Aorta (tissue), 5 donors: ENCODE measurements around the gene KCTD2. TPM values are rescaled to one million over a fixed set of nuclear protein-coding genes. Genes with fewer than 3 reads are reported as not detected.

Experiments used
- ATAC-seq: fragments of 200-7000 bp; cut with Tn5 transposase; one replicate; pipeline ENCODE4 v1.9.1; 2022; ENCODE audit warnings: moderate library complexity; ENCODE audit not compliant: low FRiP score
- DNase-seq, 2 donors: peaks; one replicate each; pipeline ENCODE4 v3.0.0-alpha.2; 2020
- H3K27ac ChIP-seq, 2 donors: one replicate each; pipeline ENCODE4 v1.5.1; 2013; ENCODE audit warnings: low read length in 2 of 2, mild to moderate bottlenecking in 2 of 2, moderate library complexity in 2 of 2, control low read depth in 1 of 2, inconsistent platforms in 1 of 2, low read depth in 1 of 2
- H3K27me3 ChIP-seq, 2 donors: one replicate each; pipeline ENCODE4 v1.6.1; 2013; ENCODE audit warnings: control low read depth in 1 of 2, low read length in 1 of 2, mild to moderate bottlenecking in 1 of 2, moderate library complexity in 1 of 2; ENCODE audit not compliant: insufficient read depth in 2 of 2, control insufficient read depth in 1 of 2
- H3K36me3 ChIP-seq, 2 donors: one replicate each; pipeline ENCODE4 v1.6.1; 2013; ENCODE audit warnings: control low read depth in 1 of 2, low read length in 1 of 2, mild to moderate bottlenecking in 1 of 2; ENCODE audit not compliant: insufficient read depth in 2 of 2, control insufficient read depth in 1 of 2
- H3K4me1 ChIP-seq, 2 donors: one replicate each; pipeline ENCODE4 v1.6.1; 2013; ENCODE audit warnings: low read length in 2 of 2, control low read depth in 1 of 2, mild to moderate bottlenecking in 1 of 2, moderate library complexity in 1 of 2; ENCODE audit not compliant: insufficient read depth in 2 of 2, control insufficient read depth in 1 of 2
- H3K4me3 ChIP-seq, 2 donors: one replicate each; pipeline ENCODE4 v1.5.1; 2013; ENCODE audit warnings: low read length in 2 of 2, control low read depth in 1 of 2, mild to moderate bottlenecking in 1 of 2
- H3K9me3 ChIP-seq: one replicate; pipeline ENCODE4 v1.6.1; 2013; ENCODE audit warnings: mild to moderate bottlenecking, low read length; ENCODE audit not compliant: control insufficient read depth
- WGBS, 2 donors: extraction: QIAGEN DNeasy Blood & Tissue Kit; methylation state at CpG; one replicate each; pipeline ENCODE4 v1.1.7; 2013; 5-methylcytosine and 5-hydroxymethylcytosine counted together
- intact Hi-C, 2 donors: fragments of 100-400 bp; cut with DNase I; formaldehyde crosslinking; loops; one replicate each; pipeline versions ENCODE4 v1.14.2 to v1.15.0; 2022
- polyA plus RNA-seq, 2 donors: library from polyadenylated mRNA; stranded (reverse); fragments of 200-250 nt; gene quantifications; one replicate each; pipeline ENCODE4 v1.2.3, GENCODE V29; 2013
- total RNA-seq, 2 donors: library from RNA; stranded (reverse); fragmentation: NEBNext Ultra II Directional; extraction: Animal tissue kit (Norgen Biotek cat#: 25700); gene quantifications; one replicate each; pipeline ENCODE4 v1.2.1, GENCODE V29; 2021
- donor health status: healthy with polysubstance abuse.
- donor health status: Bipolar disorder and iron deficiency.
- donor health status: DM: no; HTN: no; CAD: no.
- donor health status: DM: no; HTN: no; CAD: no.
- donor health status: DM: yes; HTN: yes; CAD: no.

Gene KCTD2
- total and polyA plus RNA-seq, 4 donors: 13.9 to 26.4 (median 18.1) TPM

DNA sequence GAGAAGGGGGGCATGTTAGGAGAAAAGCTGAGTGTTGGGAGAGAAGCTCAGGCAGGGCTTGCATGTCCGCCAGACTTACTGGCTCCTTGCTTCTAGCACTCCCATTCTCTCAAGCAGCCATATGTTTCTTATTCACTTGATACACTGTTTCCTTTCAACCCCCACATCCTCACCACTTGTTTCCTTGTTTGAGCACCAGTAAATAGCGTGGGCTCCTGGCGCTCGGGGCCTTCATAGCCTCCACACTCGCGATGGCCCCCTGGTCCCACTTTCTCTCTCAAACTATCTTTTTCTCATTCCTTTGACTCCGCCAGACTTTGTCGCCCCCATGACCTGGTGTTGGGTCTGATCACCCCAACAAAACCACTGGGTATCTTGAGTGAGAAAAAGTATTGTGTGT, 16.9 kb upstream of the KCTD2 start:
- intact Hi-C loops: loop anchor here (5.0 kb wide), 2 partner anchors 43 to 68 kb away; partner anchors contain the start of gene CDR2L (in 1 of the 2)
- Histone ChIP-seq H3K4me1 (no peaks in the 10 kb centered on the region), H3K36me3 (no peaks in the 10 kb centered on the region), H3K27me3 (no peaks in the 10 kb centered on the region), H3K9me3 (no peaks in the 10 kb centered on the region), H3K4me3 (no peak overlapping the region), H3K27ac (no peak overlapping the region)
- 77 to 95% methylated on average over 8 of the region's 8 CpGs for WGBS, 2 donors
- DNase-seq (no peak), ATAC-seq (no peak)

- Histone ChIP-seq H3K9me3 (no peaks in the 10 kb centered on the region), H3K4me1 (no peaks in the 10 kb centered on the region), H3K27me3 (no peaks in the 10 kb centered on the region), H3K4me3 (peak overlapping the region in 1 of 2 donors; percentile 16), H3K27ac (peak overlapping the region in 1 of 2 donors; percentile 20), H3K36me3 (no peaks in the 10 kb centered on the region)
- WGBS, 2 donors: 6% methylated on average over 10 of the region's 10 CpGs
- intact Hi-C loops: loop anchor here (2.0 to 5.0 kb wide), 3 partner anchors 43 to 70 kb away; partner anchors contain the start of gene CDR2L (in 1 of the 2)
- ATAC-seq (peak; percentile 58), DNase-seq (peak; percentile 87 to 89)
These were observed 14.9 kb upstream of the KCTD2 start for GRCh38 chr17:75031972-75032719.

DNA sequence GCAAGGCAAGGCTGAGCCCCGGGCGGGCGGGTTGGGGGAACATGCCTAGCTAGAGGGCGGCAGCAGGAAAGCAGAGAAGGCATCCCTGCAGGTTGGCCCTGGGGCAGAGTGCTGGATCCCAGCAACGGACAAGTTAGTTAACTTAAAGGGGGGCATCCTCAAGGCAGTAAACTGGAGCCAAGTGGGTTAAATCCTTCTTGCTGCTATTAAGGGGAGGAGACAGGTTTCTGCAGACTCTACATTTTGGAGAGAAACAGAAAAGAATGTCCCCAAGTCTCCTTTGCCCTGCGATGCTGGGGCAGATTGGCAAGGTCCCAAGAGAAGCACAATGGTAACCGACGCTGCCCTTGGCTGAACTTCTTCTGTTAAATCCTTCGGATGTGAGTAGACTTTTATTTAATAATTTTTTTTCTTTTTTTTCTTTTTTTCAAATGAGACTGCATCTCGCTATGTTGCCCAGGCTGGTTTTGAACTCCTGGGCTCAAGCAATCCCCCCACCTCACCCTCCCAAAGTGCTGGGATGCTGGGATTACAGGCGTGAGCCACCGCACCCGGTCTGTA, 14.2 kb upstream of the KCTD2 start:
- H3K4me1 ChIP-seq: no peaks in the 10 kb centered on the region
- WGBS, 2 donors: 0 to 1% methylated on average over 13 of the region's 13 CpGs
- DNase-seq: peak; percentile 63 to 79

GRCh38 chr17:75033346-75034235, 13.4 kb upstream of the KCTD2 start:
- intact Hi-C loops: loop anchor here (2.0 to 5.0 kb wide), 3 partner anchors 45 to 71 kb away; partner anchors contain the start of gene CDR2L (in 1 of the 2)
- DNase-seq: peak; percentile 93 to 97
- peak overlapping the region; percentile 1 to 37 for H3K4me3 ChIP-seq
- H3K27me3 ChIP-seq: no peaks in the 10 kb centered on the region
- 1% methylated on average over 36 of the region's 36 CpGs for WGBS, 2 donors
- ATAC-seq: peak; percentile 91
- H3K27ac ChIP-seq: peak overlapping the region in 1 of 2 donors; percentile 1
- H3K9me3 ChIP-seq: no peaks in the 10 kb centered on the region
- no peaks in the 10 kb centered on the region for H3K36me3 ChIP-seq
- H3K4me1 ChIP-seq: no peaks in the 10 kb centered on the region

More for the DNA sequence above, 14.2 kb upstream of the KCTD2 start:
- Histone ChIP-seq H3K36me3 (no peaks in the 10 kb centered on the region), H3K9me3 (no peaks in the 10 kb centered on the region), H3K4me3 (peak overlapping the region in 1 of 2 donors; percentile 16), H3K27ac (peak overlapping the region in 1 of 2 donors; percentile 16), H3K27me3 (no peaks in the 10 kb centered on the region)
- no peak for ATAC-seq
- intact Hi-C loops: loop anchor here (2.0 to 5.0 kb wide), 3 partner anchors 44 to 70 kb away; partner anchors contain the start of gene CDR2L (in 1 of the 2)

GRCh38 chr17:75034236-75034908, 12.7 kb upstream of the KCTD2 start:
- Histone ChIP-seq H3K9me3 (no peaks in the 10 kb centered on the region), H3K4me3 (peak overlapping the region; percentile 37 to 55), H3K27me3 (no peaks in the 10 kb centered on the region), H3K4me1 (no peaks in the 10 kb centered on the region), H3K27ac (peak overlapping the region; percentile 10 to 84), H3K36me3 (peaks cover 0 to 3% of the 10 kb centered on the region in 2 donors)
- ATAC-seq (peak; percentile 91), DNase-seq (peak; percentile 88 to 95)
- intact Hi-C loops: loop anchor here (5.0 kb wide), 2 partner anchors 47 to 72 kb away; partner anchors contain the start of gene CDR2L (in 1 of the 2)
- WGBS, 2 donors: 1% methylated on average over 43 of the region's 43 CpGs

DNA sequence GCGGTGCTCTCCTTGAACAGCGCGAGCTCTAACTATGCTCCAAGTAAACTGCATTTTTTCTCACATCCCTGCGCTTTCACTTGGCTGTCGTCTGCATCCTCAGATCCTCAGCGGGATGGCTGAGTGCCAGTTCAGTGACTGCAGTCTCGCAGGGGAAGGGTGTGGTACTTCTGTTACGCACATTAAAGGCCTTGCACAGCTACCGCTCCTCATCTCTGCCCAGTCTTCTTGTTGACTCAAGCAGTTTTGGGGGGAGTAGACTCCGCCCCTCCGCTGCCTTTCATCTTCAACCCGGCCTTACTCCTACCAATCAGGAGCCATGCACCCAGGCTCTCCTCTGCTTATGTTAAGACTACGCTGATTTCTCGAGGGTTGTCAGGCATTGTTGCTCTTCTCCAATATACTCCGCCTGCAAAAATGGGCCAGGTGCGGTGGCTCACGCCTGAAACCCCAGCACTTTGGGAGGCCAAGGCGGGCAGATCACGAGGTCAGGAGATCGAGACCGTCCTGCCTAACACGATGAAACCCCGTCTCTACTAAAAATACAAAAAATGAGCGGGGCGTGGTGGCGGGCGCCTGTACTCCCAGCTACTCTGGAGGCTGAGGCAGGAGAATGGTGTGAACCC, 10.3 kb upstream of the KCTD2 start:
- H3K36me3 ChIP-seq: peaks cover 0 to 3% of the 10 kb centered on the region in 2 donors
- ATAC-seq: peak; percentile 11
- whole genome bisulfite sequencing, 2 donors: 83 to 85% methylated on average over 27 of the region's 27 CpGs

GRCh38 chr17:75039238-75039637, 7.8 kb upstream of the KCTD2 start:
- Histone ChIP-seq H3K36me3 (peaks cover 0 to 5% of the 10 kb centered on the region in 2 donors), H3K27ac (no peak overlapping the region), H3K27me3 (no peaks in the 10 kb centered on the region), H3K4me1 (no peaks in the 10 kb centered on the region), H3K4me3 (no peak overlapping the region), H3K9me3 (no peaks in the 10 kb centered on the region)
- WGBS, 2 donors: 90 to 93% methylated on average over 5 of the region's 5 CpGs
- DNase-seq (no peak), ATAC-seq (no peak)
- intact Hi-C loops: no loop called here

More for the DNA sequence above, 10.3 kb upstream of the KCTD2 start:
- intact Hi-C loops: no loop called here
- Histone ChIP-seq H3K27me3 (no peaks in the 10 kb centered on the region), H3K4me1 (no peaks in the 10 kb centered on the region), H3K9me3 (no peaks in the 10 kb centered on the region), H3K4me3 (no peak overlapping the region), H3K27ac (no peak overlapping the region)
- DNase-seq: peak; percentile 91 to 93
